Nephron (organoid): ENCODE results near the gene NINJ2.
"Not testable (repeated sequence)": the region's sequence is repeated elsewhere in the genome, so short reads cannot be mapped to it uniquely, and the experiment has no call there.

Source experiments
- H3K27ac Mint-ChIP-seq, 3 experiments: 2 replicates each; pipeline ENCODE4 v1.8.0; 2020; ENCODE audit warnings: mixed read lengths in 3 of 3, mild to moderate bottlenecking in 2 of 3, moderate library complexity in 1 of 3
- H3K27me3 Mint-ChIP-seq: 2 replicates; pipeline ENCODE4 v1.8.0; 2021; ENCODE audit warnings: low read depth, mild to moderate bottlenecking, moderate library complexity, mixed read lengths
- H3K36me3 Mint-ChIP-seq: 2 replicates; pipeline ENCODE4 v1.8.0; 2020; ENCODE audit warnings: low read depth, mixed read lengths
- H3K4me1 Mint-ChIP-seq: 2 replicates; pipeline ENCODE4 v1.8.0; 2020; ENCODE audit warnings: mixed read lengths
- H3K4me3 Mint-ChIP-seq, 3 experiments: 2 replicates each; pipeline ENCODE4 v1.8.0; 2020; ENCODE audit warnings: mild to moderate bottlenecking in 3 of 3, mixed read lengths in 3 of 3, moderate library complexity in 2 of 3
- H3K9me3 Mint-ChIP-seq: 2 replicates; pipeline ENCODE4 v1.8.0; 2020; ENCODE audit warnings: mixed read lengths
- CTCF ChIP-seq, 3 experiments: fragments of 200-600 bp; sonication (generic); IDR thresholded peaks; one replicate each; pipeline ENCODE4 v1.5.0; 2021; ENCODE audit warnings: antibody characterized with exemption in 3 of 3; ENCODE audit not compliant: unreplicated experiment in 3 of 3

NINJ2 gene

DNA sequence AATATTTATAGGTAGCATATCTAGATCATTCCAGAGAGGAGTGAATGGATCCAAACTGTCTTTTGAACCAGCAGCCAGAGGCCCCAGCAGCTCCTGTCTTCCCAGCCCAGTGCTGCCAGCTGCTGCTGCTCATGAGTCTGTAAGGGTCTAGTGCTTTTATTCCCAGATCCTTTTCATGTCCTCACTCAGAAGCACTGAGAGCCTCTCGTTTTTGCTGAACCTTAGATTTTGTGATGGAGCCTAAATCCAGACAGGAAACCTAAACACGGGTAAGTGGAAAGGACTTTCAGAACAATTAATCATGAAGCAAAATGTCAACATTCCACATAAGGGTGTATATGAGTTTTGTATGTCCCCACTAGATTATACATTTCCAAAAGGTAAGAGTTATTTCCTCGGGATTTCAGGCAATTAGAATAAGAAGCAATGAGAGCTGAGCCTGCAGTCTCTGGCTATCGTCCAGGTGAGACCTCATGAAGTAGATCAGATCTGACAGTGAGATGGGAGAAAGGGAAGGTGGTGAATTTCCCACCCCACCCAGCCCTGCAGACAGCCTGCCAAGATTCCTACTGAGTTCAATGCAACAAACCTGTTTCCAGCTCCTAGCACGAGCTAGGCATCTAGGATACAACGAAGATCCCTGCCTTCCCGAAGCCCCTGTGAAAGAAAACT lies 84.4 kb downstream of the NINJ2 start:
- TF ChIP-seq CTCF (IDR thresholded peaks at IDR 0.05; ENCODE audit: unreplicated experiment in 3 of 3): no peak
- Mint-ChIP-seq H3K27ac (peak overlapping the region; percentile 70 to 86 (median 72)), H3K36me3 (no peaks in the 10 kb centered on the region), H3K9me3 (no peaks in the 10 kb centered on the region), H3K27me3 (peaks cover 7% of the 10 kb centered on the region), H3K4me1 (peaks cover 59% of the 10 kb centered on the region), H3K4me3 (peak overlapping the region in 1 of 3 experiments; percentile 10)

DNA sequence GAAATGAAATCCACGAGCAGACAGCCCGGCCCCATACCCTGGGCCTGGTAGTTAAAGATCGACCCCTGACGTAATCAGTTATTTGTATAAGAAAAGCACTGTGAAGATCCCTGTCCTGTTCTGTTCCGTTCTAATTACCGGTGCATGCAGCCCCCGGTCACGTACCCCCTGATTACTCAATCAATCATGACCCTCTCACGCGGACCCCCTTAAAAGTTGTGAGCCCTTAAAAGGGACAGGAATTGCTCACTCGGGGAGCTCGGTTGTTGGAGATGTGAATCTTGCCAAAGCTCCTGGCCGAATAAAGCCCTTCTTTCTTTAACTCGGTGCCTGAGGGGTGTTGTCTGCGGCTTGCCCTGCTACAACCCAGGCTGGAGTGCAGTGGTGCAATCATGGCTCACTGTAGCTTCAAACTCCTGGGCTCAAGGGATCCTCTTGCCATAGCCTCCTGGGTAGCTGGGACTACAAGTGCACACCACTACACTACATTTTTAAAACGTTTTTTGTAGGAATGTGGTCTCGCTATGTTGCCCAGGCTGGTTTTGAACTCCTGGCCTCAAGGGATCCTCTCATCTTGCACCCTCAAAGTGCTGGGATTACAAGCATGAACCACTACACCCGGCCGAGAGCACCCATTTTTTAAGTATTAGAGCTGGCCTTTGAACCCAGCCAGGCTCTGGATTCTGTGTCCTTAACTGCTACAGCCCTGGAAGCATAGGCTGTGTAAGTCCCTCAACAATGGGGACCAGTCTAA lies 85.1 kb downstream of the NINJ2 start:
- H3K36me3 Mint-ChIP-seq, H3K27me3 Mint-ChIP-seq: not testable (repeated sequence)

DNA sequence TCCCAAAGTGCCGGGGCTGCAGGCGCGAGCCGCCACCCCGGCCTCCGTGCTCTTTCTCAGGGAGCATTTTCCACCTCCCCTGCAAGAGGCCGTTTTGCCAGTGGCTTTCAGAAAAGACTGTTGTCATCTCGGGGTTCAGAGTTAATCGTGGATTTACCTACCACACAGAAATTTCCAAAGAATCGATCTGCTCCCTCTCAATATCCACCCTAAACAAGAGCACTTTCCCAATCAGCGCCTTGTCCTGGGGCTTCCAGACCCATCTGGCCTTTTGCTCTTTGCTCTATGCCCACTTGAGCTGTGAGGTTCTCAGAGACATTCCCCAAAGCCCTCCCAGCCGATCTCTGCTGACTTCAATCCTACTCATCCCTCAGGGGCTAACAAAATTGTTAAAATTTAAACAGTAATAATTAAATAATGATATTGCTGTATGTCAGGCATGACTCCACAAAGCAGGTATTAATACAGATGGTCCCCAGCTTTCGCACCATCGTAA lies 86.6 kb downstream of the NINJ2 start:
- H3K36me3 Mint-ChIP-seq: no peaks in the 10 kb centered on the region
- H3K9me3 Mint-ChIP-seq: no peaks in the 10 kb centered on the region
- H3K27me3 Mint-ChIP-seq: peaks cover 7% of the 10 kb centered on the region
- H3K4me3 Mint-ChIP-seq: peak overlapping the region in 2 of 3 experiments; percentile 34 to 51
- no peak for TF ChIP-seq CTCF (IDR thresholded peaks at IDR 0.05; ENCODE audit: unreplicated experiment in 3 of 3)
- H3K4me1 Mint-ChIP-seq: peaks cover 63% of the 10 kb centered on the region
- peak overlapping the region; percentile 77 to 85 (median 81) for H3K27ac Mint-ChIP-seq

More for the DNA sequence above, 85.1 kb downstream of the NINJ2 start:
- Mint-ChIP-seq H3K4me3 (peak overlapping the region in 1 of 3 experiments; percentile 11), H3K4me1 (peaks cover 64% of the 10 kb centered on the region), H3K27ac (peak overlapping the region; percentile 70 to 86 (median 72))
- not testable (repeated sequence) for H3K9me3 Mint-ChIP-seq

GRCh38 chr12:575948-576614 lies 87.2 kb downstream of the NINJ2 start:
- no peaks in the 10 kb centered on the region for H3K36me3 Mint-ChIP-seq
- TF ChIP-seq CTCF (IDR thresholded peaks at IDR 0.05; ENCODE audit: unreplicated experiment in 3 of 3): peak; percentile 99
- peaks cover 7% of the 10 kb centered on the region for H3K27me3 Mint-ChIP-seq
- peak overlapping the region in 1 of 3 experiments; percentile 33 for H3K4me3 Mint-ChIP-seq
- peaks cover 66% of the 10 kb centered on the region for H3K4me1 Mint-ChIP-seq
- no peaks in the 10 kb centered on the region for H3K9me3 Mint-ChIP-seq
- peak overlapping the region; percentile 66 to 85 (median 83) for H3K27ac Mint-ChIP-seq

GRCh38 chr12:575129-575502 lies 88.1 kb downstream of the NINJ2 start:
- Mint-ChIP-seq H3K36me3 (no peaks in the 10 kb centered on the region), H3K4me3 (no peak overlapping the region), H3K9me3 (no peaks in the 10 kb centered on the region), H3K27ac (peak overlapping the region in 2 of 3 experiments; percentile 83 to 85), H3K4me1 (peaks cover 65% of the 10 kb centered on the region), H3K27me3 (peaks cover 2% of the 10 kb centered on the region)
- no peak for TF ChIP-seq CTCF (IDR thresholded peaks at IDR 0.05; ENCODE audit: unreplicated experiment in 3 of 3)

- peak overlapping the region; percentile 0 to 85 (median 38) for H3K27ac Mint-ChIP-seq
- H3K9me3 Mint-ChIP-seq: no peaks in the 10 kb centered on the region
- no peak overlapping the region for H3K4me3 Mint-ChIP-seq
- TF ChIP-seq CTCF (IDR thresholded peaks at IDR 0.05; ENCODE audit: unreplicated experiment in 3 of 3): no peak
- H3K27me3 Mint-ChIP-seq: no peaks in the 10 kb centered on the region
- no peaks in the 10 kb centered on the region for H3K36me3 Mint-ChIP-seq
- H3K4me1 Mint-ChIP-seq: peaks cover 60% of the 10 kb centered on the region
These were observed 88.6 kb downstream of the NINJ2 start for GRCh38 chr12:574475-575128.
